Activated T-cell treated with anti-CD3 and anti-CD28 coated beads, Interleukin-2, amount 50 U/mL, for 1 hour (primary cell): ENCODE data around the gene MPV17L.
"Not testable (repeated sequence)": the region's sequence is repeated elsewhere in the genome, so short reads cannot be mapped to it uniquely, and the experiment has no call there.

ENCODE experiments used
- DNase-seq: peaks from one replicate; pipeline ENCODE4 v3.0.0-alpha.2; 2020

The MPV17L gene

DNA sequence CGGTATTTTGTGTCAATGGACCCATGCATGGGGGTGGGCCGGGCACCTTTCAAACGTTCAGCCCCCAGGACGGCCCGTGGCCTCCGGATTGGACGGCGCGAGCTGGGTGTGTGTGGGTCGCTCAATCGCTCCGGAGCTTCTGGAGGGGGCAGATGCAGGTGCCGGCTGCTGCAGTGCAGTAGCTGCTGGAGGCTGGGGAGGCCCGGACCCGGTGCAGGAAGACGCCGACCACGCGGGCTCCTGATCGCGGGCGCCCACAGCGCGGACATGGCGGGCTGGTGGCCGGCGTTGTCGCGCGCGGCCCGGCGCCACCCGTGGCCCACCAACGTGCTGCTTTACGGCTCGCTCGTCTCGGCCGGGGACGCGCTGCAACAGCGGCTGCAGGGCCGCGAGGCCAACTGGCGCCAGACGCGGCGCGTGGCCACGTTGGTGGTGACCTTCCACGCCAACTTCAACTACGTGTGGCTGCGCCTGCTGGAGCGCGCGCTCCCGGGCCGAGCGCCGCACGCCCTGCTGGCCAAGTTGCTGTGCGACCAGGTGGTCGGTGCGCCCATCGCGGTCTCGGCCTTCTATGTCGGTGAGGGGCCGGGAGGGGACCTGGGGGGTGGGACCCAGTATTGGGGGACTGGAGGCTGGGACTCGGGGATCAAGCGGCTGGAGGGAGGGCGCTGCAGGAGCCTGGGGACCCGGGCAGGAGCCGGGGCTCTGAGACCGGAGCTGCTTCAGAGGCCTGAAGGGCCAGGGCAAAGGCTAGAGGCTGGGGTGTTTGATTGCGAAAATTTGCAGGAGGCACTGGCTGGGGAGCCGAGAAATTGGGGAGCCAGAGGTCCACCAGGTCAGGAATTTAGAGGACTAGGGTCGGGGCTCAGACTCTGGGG, at the start of gene MPV17L:
MPV17L (plus strand) TSS at position 124 of the 878 bp plus-strand sequence; CDS start at position 268, 144 bp downstream.
- DNase-seq, result not testable (repeated sequence)

DNA sequence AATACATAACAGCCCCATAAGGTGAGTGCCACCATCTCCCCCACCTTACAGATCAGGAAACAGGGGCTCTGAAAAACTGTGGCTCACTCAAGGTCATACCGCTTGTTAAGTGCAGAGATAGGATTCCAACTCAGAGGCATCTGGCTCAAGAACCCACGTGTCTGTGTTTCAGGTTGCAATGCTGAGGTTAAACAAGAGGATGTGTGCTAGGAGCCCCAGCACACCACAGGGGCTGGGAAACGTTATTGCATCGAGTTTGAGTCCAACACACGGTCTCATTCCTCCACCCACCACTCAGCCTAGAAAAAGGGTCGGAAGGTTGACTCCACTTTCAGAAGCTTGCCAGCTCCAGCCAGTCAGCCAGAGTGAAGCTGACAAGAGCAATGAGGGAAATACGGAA, 46.8 kb upstream of the MPV17L start:
- not testable (repeated sequence) for DNase-seq

DNA sequence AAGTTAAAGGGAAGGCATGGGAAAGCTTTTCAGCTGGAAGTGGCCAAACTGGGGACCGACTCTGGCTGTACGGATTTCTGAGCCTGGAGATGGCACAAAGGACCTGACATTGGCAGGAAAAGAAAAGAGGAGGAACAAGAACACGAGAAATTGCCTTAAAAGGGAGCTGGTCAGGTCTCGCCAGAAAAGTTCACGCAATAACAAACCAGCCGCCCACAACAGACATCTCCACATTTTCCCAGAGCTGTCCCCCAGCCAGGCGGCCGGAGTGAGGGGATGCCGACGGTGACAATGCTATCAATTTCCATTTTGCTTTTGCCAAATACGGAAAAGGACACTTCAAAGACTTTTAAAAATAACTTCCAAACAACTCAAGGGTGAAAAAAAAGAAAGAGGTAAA, 44.3 kb upstream of the MPV17L start:
- not testable (repeated sequence) for DNase-seq

DNA sequence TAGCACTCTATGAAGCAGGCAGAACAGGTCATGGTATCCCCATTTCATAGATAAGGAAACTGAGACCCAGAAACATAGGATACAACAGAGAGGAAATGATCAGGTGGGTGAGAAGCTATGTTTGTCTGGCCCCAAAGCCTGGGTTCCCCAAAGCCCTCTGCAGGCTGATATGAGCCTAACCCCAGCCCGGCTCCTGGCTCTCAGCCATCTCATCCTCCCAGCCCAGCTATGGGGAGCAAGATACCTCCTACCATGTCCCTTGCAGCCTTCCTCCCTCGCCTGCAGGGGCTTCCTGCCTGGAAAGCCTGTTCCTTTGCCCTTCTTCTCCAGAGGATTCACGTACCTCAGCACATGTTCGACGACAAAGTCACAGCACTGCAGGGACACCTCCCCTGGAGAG, 43.8 kb upstream of the MPV17L start:
- DNase-seq, result not testable (repeated sequence)

DNA sequence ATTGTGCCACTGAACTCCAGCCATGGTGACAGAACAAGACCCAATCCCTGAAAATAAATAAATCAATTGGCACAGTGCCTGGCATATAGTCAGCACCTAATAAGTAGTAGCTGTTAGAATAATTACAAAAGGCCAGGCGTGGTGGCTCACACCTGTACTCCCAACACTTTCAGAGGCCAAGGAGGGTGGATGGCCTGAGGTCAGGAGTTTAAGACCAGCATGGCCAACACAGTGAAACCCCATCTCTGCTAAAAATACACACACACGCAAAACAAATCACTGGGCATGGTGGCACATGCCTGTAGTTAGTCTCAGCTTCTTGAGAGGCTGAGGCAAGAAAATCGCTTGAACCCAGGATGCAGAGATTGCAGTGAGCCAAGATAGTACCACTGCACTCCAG, 42.7 kb upstream of the MPV17L start:
- not testable (repeated sequence) for DNase-seq

DNA sequence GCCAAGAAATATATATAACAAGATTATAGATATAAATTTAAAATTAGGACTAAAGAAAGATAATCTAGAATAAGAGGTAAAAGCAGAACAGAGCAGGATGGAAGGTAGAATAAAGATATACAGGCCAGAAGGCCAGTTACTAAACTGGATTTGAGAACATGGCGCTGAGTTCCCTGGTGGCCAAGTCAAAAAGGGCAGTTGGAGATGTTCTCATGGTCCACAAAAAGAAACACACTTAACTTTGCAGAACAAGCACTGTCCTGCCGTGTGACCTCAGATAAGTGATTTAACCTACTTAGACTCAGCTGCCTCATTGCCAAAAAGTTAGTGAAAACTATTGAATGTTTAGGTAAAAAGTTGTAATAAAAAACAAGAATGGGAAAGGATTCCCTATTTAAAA, 40.7 kb upstream of the MPV17L start:
- DNase-seq, result not testable (repeated sequence)

- not testable (repeated sequence) for DNase-seq
These were observed 38.1 kb upstream of the MPV17L start for GRCh38 chr16:15357495-15357894.

- not testable (repeated sequence) for DNase-seq
These were observed 17.4 kb upstream of the MPV17L start, which contains the start of gene NPIPA5 for GRCh38 chr16:15378194-15378593. TSS of gene NPIPA5 (minus strand) at chr16:15378294. CDS start at chr16:15378294, 0 bp downstream.

DNA sequence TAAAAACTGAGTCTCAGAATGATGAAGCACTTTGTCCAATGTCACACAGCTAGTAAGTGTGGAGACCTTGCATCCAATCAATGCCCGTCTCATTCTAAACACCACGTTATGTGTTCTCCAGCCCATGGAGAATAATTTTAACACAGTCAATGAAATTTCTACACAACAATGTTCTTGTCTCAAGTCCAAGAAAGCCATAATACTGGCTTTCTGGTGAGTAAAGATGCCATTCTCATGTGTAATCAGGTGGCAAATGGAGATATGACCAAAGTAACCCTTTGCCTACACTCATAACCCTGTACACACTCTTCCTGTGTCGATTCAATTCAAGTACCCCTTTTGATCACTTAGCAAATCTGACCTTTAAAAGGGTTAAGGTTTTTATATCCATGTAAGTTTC, 12.7 kb upstream of the MPV17L start:
- not testable (repeated sequence) for DNase-seq

- DNase-seq, result not testable (repeated sequence)
These were observed 7.5 kb upstream of the MPV17L start for GRCh38 chr16:15388060-15388459.

- DNase-seq, result not testable (repeated sequence)
These were observed 5.6 kb upstream of the MPV17L start for GRCh38 chr16:15389916-15390315.

DNA sequence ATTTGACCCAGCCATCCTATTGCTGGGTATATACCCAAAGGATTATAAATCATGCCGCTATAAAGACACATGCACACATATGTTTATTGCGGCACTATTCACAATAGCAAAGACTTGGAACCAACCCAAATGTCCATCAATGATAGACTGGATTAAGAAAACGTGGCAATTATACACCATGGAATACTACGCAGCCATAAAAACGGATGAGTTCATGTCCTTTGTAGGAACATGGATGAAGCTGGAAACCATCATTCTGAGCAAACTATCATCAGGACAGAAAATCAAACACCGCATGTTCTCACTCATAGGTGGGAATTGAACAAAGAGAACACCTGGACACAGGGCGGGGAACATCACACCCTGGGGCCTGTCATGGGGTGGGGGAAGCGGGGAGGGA, 2.5 kb upstream of the MPV17L start:
- DNase-seq, result not testable (repeated sequence)

GRCh38 chr16:15396509-15396829, 915 bp downstream of the MPV17L start:
- not testable (repeated sequence) for DNase-seq

DNA sequence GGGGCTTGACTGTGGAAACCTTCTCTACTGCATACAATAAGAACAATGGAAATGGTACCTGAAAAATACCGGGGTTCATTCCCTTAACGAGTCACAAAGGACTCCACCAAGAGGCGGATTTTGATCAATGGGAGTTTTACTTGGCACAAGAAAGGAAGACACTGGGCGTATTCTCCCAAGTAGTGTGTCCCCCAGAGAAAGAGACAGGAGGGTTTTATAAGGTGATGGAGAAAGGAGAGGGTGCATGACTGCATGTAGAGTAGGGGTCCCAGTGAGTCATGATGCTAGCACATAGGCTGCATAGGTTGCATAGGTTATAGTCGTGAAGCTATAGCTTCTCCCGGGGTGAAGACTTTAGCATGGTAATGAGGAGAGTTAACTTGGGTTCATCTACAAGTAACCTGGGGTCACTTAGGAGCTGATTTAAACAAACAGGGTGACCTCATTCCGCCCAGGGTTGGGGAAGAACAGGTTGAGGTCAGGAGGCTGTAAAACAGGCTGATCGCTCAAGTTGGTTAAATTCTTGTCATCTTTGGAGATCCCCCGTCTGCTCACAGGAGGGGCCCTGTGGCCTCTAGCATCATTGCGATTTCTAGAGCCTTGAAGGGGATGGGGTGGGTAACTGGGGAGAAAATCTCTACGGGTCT, 1.5 kb downstream of the MPV17L start:
- DNase-seq, result no peak

DNA sequence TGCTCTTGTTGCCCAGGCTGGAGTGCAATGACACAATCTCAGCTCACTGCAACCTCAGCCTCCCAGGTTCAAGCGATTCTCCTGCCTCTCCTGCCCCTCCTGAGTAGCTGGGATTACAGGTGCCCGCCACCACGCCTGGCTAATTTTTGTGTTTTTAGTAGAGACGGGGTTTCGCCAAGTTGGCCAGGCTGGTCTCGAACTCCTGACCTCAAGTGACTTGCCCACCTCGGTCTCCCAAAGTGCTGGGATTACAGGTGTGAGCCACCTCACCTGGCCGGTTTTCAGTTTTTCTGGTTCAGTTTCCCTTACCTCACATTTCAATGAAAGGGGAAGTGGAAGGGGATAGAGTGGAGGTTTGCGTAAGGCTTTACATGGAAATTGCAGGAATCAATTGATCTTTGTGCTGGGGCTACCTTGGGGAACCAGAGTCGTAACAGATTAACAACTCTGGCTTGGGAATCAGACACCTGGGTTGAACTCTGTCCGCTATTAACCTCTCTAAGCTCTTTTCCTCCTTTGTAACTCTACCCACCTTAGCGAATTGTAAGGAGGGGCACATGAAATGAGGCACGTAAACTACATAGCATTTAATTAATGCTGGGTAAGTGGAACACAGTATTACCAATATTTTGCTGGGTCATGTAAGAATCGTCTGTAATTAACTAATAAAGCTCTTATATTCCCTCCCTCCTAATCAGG, 3.2 kb downstream of the MPV17L start:
- DNase-seq, result no peak

- DNase-seq, result no peak
These were observed 3.8 kb downstream of the MPV17L start for GRCh38 chr16:15399317-15399716.

- not testable (repeated sequence) for DNase-seq
These were observed 4.8 kb downstream of the MPV17L start for GRCh38 chr16:15400314-15400713.

DNA sequence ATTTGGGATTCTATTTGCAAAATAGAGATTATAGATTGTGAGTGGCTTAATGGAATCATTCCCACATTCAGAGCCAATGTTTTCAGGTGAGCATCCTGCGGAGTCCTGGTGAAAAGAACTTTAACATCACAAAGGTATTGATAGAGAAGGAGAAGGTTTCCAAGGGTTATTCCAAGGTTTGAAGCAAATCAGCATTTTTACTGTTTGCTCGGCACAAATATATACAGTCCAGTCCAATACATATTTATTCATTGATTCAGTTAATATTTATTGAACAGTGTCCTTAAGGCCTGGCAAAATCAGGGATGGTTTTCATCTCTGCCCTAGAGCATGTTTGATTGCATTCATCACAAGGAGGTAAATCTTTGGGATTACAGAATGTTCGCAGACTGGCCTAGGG, 6.4 kb downstream of the MPV17L start:
- DNase-seq, result no peak

GRCh38 chr16:15403392-15403995, 7.9 kb downstream of the MPV17L start:
- DNase-seq, result no peak

- not testable (repeated sequence) for DNase-seq
These were observed 8.5 kb downstream of the MPV17L start for GRCh38 chr16:15404091-15404490.

GRCh38 chr16:15404792-15405191, 9.2 kb downstream of the MPV17L start:
- DNase-seq, result no peak

DNA sequence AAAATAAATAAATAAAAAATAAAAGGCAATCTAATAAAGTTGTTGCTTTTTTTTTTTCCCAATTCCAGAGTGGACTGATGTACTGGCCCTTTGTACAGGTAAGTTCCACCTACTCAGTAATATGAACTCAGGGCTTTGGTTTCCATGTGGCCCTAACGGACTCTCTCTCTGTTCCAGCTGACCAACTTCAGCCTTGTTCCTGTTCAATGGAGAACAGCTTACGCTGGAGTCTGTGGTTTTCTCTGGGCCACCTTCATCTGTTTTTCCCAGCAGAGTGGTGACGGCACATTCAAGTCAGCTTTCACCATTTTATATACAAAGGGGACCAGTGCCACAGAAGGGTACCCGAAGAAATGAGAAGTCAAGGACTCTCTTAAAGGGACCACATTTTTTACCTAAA, 12.2 kb downstream of the MPV17L start:
- DNase-seq, result not testable (repeated sequence)

DNA sequence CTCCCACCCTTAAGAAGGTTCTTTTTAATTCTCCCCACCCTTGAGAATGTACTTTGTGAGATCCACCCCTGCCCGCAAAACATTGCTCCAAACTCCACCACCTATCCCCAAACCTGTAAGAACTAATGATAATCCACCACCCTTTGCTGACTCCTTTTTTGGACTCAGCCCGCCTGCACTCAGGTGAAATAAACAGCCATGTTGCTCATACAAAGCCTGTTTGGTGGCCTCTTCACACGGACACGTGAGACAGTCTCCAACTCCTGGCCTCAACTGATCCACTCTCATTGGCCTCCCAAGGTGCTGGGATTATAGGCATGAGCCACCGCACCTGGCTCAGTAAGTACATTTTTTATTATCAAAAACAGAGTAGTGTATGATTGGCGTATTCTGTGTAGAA, 13.9 kb downstream of the MPV17L start:
- not testable (repeated sequence) for DNase-seq
